HG02610 (cell line): ENCODE measurements around the gene PNLIPRP3.
"Not testable (repeated sequence)": the region's sequence is repeated elsewhere in the genome, so short reads cannot be mapped to it uniquely, and the experiment has no call there.

Source experiments
- ATAC-seq: cut with Tn5 transposase; IDR thresholded peaks from one replicate; pipeline ENCODE4 v1.9.1; 2021; ENCODE audit warnings: mild to moderate bottlenecking, moderate library complexity; ENCODE audit not compliant: unreplicated experiment

The PNLIPRP3 gene

DNA sequence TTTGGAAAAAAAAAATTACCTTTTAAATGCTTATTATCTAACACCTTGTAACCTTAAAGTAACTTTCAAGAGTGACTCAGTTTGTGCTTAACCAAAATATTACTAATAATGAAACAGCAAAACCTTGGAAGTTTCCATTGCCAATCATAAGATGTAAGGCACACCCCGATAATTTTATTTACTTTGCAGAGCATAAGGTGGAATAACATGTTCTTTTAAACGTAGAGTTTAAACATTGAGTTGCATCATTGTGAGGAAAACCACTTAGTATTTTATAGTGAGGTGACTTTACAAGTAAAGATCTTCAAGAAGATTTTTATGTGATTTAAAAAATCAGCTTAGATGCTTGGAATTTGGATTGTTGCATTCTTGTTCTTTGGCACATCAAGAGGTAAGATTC lies at the start of gene PNLIPRP3:
Gene PNLIPRP3, plus strand, starts transcription at position 177 of the 400 bp plus-strand sequence. Its CDS starts 166 bp downstream, at position 343.
- ATAC-seq, result no peak

GRCh38 chr10:116382290-116382689 lies 45.4 kb upstream of the PNLIPRP3 start:
- ATAC-seq, result no peak

- no peak for ATAC-seq
Measured at GRCh38 chr10:116385311-116385710, 42.3 kb upstream of the PNLIPRP3 start.

DNA sequence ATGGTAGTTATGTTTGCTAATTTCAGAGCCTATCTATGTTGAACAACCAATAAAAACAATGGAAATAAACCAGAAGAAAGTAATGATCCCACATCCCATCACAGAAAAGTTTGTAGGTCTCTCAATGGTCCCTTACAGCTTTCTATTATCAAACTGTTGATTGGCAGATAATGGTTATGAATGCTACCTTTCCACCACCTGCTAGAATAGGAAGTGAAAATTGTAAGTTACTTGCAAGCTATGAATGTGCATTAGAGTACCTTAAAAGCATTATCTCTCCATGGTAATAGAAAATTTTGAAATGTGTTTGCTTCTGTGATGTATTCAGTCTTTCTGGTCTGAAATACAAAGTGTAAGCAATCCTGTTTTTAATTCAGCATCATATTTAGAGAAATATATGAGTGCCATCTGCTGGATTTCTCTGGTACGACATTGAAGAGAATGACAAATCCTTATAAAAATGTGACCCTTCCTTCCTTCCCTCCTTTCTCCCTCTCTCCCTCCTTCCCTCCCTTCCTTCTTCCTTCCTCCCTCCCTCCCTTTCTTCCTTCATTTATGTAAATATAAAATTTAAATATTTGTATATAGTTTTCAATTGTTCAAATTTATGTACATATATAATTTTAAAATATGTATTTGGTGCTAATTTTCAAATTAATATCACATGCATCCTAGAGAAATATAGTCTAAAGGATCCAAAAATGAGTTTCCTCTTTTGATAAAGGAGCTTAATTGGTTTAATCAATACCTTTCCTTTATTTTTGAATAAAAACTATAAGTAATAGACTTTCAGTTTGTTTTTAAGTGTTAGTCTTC lies 41.4 kb upstream of the PNLIPRP3 start:
- no peak for ATAC-seq

GRCh38 chr10:116393246-116393831 lies 34.3 kb upstream of the PNLIPRP3 start:
- ATAC-seq, result not testable (repeated sequence)

DNA sequence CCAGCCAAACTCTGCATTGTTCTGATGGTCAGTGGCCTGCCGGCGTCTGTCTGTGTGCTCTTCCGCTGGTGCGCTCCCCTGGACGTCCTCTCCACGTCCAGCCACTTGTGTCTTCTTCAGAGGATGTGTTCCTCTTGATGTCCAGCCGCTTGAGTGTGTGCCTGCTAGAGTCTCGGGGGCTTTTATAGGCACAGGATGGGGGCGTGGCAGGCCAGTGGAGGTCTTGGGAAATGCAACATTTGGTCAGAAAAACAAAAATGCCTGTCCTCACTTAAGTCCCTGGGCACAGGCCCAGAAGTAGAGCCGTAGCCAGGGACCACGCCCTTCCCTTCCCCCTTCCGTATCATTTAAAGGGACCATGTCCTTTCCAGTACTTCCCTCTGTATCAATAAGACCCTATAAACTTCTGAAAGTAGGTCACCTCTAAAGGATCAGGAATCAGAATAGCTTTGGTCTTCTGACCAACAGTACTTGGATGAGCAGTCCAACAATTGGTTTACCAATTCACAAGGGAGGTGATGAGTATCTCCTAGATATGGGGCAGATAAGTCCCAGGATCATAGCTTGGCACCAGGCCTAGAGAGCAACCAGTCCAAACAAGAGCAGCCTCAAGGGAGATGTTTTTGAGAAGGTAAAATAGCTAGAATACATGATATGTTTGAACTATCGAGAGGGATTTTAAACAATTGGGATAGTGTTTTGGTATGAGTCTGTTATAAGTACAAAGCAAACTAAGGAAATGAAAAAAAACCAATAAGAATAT lies 32.2 kb upstream of the PNLIPRP3 start:
- ATAC-seq, result no peak

GRCh38 chr10:116398224-116398623 lies 29.4 kb upstream of the PNLIPRP3 start:
- no peak for ATAC-seq

DNA sequence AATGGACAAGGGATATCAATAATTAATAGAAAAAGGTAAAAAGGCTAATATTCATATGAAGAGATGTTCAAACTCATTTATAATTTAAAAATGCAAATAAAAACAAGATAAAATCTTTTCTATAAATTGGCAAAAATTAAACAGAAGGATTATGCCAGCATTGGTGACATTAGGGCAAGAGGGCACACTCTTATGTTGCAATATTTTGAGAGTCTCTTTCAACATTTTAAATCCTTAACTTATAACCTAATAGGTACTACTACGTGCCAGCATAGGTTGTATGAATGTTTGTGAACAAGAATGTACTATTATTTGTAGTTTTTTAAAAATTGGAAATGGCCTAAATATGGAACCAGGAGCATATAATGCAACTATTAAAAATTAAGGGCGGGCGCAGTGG lies 24.8 kb upstream of the PNLIPRP3 start:
- ATAC-seq, result no peak

DNA sequence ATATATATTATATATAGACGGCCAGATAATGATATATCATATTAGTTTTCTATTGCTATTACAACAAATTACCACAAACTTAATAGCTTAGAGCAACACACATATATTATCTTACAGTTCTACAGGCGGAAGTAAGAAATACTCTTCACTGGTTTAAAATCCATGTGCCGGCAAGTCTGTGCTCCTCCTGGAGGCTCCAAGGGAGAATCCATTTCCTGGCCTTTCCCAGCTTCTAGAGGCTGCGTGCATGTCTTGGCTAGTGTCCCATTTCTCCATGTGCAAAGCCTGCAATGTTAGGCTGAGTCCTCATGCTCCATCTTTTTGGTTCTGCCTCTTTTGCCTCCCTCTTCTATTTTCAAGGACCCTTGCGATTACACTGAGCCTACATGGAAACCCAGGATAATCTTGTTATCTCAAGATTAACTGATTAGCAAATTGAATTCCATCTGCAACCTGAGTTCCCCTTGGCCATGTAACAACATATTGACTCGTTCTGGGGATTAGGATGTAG lies 23.9 kb upstream of the PNLIPRP3 start:
- no peak for ATAC-seq

DNA sequence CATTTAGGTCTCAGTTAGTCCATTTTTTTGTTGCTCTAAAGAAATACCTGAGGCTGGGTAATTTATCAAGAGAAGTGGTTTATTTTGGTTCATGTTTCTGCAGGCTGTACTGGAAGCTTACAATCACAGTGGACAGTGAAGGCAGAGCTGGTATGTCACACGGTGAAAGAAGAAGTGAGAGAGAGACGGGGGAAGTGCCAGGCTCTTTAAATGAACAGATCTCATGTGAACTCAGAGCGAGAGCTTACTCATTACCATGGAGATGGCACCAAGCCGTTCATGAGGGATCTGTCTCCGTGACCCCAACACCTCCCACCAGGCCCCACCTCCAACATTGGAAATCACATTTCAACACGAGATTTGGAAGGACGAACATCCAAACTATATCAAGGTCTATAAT lies 18.9 kb upstream of the PNLIPRP3 start:
- ATAC-seq, result no peak

DNA sequence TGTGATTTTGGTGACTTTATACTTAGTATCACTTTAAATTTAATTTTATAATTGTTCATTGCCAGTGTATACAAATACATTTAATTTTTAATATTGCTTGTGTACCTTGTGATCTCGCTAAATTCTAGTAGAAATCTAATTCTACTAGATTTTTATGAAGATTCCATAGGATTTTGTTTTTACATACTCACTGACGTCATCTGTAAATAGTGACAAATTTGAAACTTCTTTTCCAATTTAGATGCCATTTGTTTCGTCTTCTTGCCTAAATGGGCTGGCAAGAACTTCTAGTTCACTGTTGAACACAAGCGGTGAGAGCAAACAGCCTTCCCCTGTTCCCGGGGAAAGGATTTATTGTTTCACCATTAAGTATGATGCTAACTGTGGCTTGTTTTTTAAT lies 17.3 kb upstream of the PNLIPRP3 start:
- ATAC-seq, result no peak

DNA sequence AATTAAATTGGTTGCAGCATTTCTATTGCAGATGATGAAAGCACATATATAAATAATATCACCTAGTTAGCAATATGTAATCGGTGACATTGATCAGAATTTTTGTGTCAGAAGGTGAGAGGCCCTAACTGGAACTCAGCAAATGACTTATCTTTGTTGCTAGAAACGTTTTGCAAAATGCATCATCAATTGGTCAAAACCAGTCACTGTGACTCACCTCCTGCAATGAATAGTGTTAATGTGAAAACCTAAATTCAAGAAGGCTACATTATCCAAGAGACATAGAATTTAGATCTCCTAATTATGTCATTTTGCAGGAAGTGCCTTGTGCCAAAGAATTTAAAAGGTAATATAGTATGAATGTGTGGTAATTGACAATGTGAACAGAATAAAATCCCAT lies 9.8 kb upstream of the PNLIPRP3 start:
- ATAC-seq, result no peak

GRCh38 chr10:116418389-116418788 lies 9.3 kb upstream of the PNLIPRP3 start:
- no peak for ATAC-seq

DNA sequence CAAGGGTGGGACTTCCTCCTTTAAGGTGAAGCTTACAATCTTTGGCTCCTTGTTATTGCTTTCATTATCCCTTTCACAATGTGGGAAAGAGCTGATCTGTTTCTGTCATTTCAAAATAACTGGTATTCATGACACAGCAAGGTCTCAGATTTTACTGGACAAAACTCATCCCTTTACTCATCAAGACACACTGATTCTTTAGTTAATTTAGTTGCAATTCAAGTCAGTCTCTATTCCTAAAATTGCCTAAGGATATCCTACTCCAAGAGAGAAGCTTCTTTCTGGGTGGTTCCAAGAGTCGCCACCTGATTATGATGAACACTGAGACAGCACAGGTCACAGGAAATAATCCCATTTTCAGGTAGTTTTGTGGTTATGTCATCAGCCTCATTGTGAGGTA lies 5.8 kb upstream of the PNLIPRP3 start:
- no peak for ATAC-seq

- ATAC-seq, result no peak
Measured at GRCh38 chr10:116429288-116429977, 1.8 kb downstream of the PNLIPRP3 start.

DNA sequence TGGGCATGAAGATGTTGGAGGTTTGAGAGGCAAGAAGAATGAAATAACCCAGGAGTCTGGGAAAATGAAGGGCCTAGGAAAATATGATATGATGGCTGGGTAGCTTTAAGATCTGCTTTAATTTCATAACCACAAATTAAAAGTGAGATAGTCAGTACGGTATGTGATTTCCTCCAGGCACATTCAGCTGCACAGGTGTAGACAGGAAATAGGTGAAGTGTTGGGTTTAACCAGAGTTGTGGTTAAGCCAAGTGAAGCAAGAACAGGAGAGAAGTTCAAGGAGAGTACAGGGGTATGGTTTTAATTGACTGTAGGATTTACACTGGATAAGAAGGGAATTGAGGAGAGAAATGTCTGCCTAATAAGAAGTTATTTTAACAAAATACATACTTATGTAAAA lies 2.6 kb downstream of the PNLIPRP3 start:
- no peak for ATAC-seq

- no peak for ATAC-seq
Measured at GRCh38 chr10:116431598-116431997, 4.0 kb downstream of the PNLIPRP3 start.

DNA sequence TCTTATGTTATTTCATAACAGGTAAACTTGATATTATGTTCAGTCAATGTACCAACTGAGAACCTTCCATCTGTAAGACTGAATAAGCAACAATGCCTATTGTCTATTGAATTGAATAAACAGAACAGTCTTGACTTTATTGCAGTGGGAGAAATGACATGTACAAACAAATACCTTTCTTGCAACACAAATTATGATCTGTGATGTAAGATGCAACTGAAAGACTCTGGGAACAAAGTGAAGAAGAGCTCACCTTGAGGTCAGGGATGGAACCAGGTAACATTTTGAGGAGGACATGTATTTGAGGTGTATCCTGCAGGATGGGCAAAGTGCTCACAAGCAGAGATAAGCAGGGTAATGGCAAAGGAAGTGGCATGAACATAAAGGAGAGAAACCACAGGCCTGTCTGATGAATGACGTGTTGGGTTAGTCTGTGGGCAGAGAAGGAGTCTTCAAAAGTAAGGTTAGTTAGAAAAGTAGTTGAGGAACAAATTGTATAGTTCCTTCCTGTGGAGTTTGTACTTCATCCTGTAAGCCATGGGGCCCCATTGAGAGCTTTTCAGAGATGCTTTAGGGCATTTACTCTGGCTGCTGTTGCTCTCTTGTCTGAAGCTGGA lies 9.5 kb downstream of the PNLIPRP3 start:
- no peak for ATAC-seq

DNA sequence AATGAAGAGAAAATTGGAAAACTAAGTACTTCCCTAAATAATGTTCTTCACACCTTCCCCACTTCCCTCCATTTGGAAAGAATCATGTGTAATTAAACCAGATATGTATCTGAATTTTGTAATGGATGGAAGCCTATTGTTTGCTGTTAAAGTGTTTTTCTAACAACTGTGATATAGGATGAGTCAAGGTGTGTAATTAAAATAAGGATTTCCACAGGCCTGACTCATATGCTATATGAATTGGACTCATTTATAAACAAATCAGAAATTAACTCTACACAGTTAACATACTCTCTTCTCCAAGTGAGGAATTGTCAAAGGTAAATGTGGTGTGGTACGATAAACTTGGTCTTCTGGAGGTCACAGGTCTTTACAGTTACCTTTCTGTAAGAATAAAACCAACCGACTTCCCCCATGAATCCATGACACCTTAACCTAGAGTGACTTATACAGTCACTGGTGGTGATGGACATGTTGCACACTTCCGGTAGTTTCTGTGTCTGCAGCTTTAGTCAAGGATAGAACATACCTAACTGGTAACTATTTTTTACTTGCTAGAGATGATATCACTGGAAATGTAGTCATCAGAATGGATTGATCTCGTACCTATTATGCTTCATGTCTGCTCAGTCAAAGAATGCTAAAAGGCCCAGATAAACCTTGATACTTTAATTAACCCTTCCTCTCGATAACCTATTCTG lies 12.8 kb downstream of the PNLIPRP3 start:
- no peak for ATAC-seq
